NCI-H1930 (cell line): ENCODE data around the gene FRRS1.

Experiments
- DNase-seq, 2 experiments: peaks; one replicate each; lab custom pipeline; 2025; lab: John Stamatoyannopoulos, UW

The FRRS1 gene

DNA sequence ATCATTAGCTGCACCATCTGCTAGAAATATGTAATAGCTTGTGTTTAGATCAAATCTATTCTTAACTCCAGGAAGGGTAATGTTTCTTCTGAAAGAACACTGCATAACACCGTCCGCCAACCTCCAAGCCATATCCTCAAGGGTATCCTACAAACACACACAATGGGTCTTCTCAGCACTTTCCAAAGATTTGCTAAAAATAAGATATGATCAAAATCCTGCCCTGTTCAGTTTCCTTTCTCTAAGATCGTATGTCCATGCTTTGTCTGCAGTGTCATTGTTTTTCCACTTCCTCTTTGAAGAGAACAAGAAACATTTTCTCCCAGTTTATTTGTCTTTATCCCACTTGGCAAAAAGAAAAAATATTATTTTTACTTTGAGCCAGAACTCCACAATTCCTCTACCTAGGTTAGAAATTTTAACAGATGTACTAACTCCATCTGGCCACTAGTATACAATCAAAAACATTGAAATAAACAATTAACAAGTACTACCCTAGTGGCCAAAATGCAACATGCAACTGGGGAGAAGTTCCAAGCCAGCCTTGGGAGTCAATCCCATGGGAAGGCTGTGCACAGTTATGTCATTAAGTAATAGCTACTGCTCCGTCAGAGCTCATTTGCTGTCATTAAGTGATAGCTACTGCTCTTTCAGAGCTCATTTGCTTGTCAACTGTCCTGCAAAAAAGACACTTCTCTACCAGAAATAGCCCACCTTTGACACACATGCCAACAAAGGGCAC lies 37.8 kb downstream of the FRRS1 start:
- no peak for DNase-seq

DNA sequence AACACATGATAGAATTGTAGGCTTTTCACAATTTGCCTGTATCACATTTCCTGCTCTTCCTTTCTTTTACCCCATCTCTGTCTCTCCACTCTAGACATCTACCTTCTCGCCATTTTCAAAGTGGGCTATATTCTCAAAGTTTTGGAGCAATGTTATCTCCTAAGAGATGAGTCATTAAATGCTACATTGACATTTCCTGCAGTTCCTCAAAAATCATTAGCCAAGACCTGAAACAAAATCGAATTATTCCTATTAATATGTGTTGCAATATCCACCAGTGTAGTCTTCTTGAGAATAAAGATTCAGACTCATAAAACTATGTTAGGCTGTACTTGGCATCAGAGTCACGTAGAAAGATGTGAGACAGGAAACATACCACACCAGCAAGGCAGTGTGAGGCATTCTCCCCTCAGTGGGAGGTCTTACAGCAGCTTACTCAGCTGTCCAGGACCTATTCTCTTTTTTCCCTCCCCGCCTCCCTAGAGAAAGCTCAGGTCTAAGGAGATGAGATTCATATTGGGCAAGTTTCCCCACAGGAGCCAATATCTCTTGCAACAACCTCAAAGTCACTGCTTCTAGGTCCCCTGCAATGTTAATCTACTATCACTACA lies 38.8 kb downstream of the FRRS1 start:
- DNase-seq = no peak

GRCh38 chr1:99726818-99727217 lies 39.6 kb downstream of the FRRS1 start:
- no peak for DNase-seq

DNA sequence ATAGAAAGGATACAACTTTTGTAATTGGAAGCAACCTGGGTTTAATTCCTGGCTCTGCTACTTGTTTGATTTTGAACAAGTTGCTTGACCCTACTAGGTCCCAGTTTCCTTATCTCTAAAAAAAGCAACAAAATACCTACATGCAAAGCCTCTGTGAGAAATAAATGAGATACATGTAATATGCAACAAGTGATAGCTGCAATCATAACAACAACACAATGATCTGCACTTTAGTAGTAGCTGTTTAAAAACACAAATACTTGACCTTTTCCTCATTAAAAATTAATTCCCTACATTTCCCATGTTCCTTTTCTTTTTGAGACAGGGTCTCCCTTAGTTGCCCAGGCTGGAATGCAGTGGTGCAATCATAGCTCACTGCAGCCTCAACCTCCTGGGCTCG lies 40.0 kb downstream of the FRRS1 start:
- DNase-seq = no peak

- DNase-seq = no peak
Observed at GRCh38 chr1:99725996-99726395, 40.4 kb downstream of the FRRS1 start.

DNA sequence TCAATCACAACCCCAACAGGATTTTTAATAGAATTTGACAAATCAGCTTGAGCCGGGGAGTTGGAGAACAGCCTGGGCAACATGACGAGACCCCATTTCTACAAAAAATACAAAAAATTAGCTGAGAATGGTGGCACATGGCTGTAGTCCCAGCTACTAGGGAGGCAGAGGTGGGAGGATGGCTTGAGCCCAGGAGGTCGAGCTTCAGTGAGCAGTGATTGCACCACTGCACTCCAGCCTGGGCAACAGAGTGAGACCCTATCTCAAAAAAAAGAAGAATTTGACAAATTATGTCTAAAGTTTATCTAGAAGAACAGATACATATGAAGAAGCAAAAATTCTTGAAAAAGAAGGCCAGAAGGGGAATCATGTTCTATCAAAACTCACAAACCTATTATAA lies 43.2 kb downstream of the FRRS1 start:
- no peak for DNase-seq

DNA sequence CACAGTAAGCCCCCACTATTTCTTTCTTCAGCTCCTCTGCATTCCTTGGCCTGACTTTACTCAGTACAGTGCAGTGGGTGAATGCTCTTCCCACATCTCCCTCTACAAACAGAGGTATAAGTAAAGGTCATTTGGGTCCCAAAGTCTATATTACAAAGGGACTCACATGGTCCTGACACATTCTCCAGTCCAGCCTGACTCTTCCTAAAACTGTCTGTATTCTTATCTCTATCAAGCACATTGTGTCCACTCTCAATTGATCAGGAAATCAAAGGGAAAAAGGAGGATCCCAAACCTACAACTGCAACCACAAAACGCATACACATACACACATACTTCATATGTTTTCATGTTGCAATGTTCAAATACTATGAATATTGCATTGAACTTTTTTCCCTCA lies 49.4 kb downstream of the FRRS1 start:
- no peak for DNase-seq

GRCh38 chr1:99713006-99713405 lies 53.4 kb downstream of the FRRS1 start:
- no peak for DNase-seq

DNA sequence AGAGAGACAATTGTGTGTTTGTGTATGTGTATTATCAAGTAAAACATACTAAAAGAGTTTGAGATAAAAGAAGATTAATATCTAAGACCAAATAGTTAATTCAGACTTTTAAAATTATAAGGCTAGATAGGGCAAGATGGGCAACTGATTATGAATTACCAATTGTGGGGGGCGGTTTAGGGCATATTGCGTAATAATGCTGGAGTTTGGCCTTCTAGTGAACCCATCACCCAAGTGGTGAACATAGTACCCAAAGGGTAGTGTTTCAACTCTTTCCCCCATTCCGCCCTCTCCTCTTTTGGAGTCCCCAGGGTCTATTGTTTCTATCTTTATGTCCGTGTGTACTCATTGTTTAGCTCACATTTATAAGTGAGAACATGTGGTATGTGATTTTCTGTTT lies 55.4 kb downstream of the FRRS1 start:
- no peak for DNase-seq

GRCh38 chr1:99707535-99708142 lies 58.8 kb downstream of the FRRS1 start:
- peak; percentile 19 to 64 for DNase-seq

GRCh38 chr1:99705385-99705784 lies 61.0 kb downstream of the FRRS1 start:
- no peak for DNase-seq

DNA sequence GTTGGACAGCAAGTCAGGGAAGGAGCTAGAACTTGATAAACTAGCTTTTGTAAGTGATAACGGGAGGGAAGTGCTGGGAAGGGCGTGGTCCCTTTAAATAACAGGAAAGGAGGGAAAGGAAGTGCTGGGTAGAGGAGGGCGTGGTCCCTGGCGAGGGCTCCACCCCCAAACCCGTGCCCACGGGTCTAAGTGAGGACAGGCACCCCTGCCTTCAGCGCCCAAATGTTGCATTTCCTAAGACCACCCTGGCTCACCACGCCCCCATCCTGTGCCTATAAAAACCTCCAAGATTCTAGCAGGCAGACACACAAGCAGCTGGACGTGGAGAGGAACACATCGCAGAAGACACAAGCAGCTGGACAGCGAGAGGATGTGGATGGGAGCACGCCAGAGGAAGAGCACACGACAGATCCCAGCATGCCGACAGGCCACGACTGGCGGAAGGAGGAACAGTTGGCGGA lies 62.0 kb downstream of the FRRS1 start:
- no peak for DNase-seq

- no peak for DNase-seq
Observed at GRCh38 chr1:99702221-99702620, 64.2 kb downstream of the FRRS1 start.

DNA sequence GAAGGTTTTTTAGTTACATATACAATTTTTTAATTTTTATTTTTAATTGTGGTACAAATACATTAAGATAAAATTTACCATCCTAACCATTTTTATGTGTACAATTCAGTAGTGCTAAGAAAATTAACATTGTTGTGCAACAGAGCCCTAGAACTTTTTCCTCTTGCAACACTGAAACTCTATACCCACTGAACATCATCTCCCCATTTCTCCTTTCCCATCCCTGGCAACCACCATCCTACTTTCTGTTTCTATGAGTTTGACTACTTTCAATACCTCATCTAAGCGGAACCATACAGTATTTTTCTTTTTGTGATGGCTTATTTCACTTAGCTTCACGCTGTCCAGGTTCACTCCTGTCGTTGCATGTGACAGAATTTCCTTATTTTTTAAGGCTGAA lies 66.4 kb downstream of the FRRS1 start:
- DNase-seq = no peak

- no peak for DNase-seq
Observed at GRCh38 chr1:99697580-99697979, 68.9 kb downstream of the FRRS1 start.

DNA sequence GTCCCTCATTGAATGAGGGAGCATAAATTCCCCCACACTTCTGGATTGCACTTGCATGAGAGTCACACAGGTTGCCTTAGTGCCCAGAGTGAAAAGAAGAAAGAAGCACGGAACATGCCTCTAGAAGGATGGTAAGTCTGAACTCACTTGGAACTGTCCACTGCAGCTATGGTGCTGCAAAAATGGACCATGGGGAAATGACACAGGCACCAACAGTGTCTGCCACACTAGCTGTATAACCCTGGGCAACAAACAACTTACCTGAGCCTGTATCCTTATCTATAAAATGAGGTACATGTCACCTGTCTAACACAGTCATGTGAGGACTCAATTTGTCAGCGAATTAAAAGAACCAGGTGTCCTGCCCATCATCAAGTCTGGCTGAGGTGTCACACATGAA lies 69.8 kb downstream of the FRRS1 start:
- DNase-seq = no peak

DNA sequence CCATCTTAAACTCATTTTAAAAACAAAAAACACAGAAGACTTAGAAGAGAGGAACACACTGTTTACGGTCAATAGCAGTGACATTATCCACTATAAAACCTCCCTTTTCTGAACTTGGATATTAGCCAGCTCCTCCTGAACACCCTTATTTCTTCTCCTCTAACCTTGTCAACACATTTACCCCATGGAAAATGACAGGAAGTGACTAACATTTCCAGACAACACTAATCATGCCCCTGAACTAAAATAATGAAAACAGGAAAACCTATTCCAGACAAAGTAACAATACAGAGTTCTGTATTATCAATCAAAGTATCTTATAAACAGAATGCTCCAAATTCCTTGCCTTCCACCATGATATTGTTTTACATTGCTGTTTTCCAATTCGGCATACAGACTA lies 75.3 kb downstream of the FRRS1 start:
- no peak for DNase-seq

DNA sequence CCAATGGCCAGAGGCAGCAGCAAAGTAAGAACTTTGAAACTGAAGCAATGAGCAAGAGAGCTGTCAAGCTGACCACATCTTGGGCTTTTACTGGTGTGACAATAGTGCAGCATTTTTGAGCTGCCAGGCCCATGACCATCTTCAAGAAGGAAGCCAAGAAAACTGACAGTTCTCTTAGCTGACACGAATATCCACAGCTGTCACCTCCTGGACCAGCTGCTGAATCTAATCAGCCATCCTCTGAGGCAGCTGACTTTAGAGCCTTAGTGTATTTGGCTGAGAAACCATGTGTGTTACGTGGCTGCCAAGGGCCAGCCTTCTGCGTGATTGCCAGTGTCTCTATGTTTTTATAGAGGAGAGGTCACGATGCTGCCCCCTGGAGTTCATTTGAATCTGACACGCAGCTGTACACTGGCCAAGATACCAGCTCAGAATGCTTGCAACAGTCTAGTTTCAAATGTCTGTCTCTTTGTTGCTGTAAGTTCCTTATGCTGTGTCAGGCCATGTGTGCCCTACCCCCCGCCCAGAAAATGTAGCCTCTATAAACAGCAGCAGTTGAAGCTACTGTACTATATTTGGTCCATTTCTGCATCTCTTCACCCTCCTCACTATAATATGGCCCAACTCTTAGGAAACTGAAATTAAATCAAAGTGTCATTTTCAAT lies 80.8 kb downstream of the FRRS1 start:
- DNase-seq = peak in 1 of 2 experiments; percentile 27

DNA sequence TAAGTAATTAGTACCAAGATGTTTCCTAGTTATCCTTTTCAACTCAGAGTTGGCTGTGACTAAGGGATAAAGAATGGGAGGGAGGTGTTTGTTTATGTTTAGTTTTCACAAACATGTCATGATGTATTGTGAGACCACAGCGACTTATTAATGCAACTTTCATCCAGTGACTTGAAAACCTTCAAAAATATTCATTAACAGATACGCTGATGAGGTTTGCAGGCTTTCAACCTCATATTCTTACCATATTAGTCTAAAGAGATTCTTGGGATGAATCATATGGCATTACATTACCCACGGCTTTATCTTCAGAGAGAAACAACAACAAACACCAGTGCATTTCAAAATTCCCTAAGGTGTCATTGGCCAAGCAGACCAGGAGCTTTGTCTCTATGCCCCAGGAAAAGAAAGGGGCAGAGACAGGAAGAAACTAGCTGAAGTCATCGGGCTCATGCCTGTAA lies 84.1 kb downstream of the FRRS1 start:
- no peak for DNase-seq

- DNase-seq = no peak
Observed at GRCh38 chr1:99681583-99681982, 84.9 kb downstream of the FRRS1 start.

DNA sequence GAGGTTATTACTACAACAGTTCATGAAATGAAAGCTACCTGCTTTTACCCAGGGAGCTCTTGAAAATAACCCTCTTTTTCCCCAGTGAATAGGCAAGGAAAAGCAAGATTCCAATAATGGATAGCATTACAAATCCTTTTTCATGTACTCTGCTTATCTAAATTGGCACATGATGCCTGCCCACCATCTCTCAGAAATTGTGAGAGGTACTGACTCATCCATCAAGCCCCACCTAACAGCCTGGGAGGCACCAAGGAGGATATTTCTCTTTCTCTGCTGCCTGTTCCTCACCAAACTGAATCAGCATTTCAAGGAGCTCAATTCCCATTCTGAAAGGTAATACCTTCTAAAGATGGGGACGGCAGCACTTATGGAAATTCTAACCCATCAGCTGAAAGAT lies 86.2 kb downstream of the FRRS1 start:
- no peak for DNase-seq

GRCh38 chr1:99677416-99677815 lies 89.0 kb downstream of the FRRS1 start:
- no peak for DNase-seq

DNA sequence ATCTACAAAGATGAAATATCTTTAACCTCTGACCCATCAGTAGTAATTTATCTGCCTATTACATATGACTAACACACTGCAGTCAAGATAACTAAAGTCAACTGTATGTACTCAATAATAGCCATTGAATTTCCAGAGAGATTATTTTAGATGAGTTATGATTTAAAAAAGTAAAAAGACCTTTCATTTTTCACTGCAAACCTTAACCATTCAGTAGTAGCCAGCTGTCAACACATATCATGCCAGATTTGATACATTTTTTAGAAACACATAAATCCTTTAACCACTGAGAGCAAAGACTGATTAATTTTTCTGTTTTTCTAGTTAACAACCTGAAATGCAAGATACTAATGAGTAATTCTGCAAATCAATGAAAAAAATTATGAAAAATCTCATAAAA lies 89.6 kb downstream of the FRRS1 start:
- no peak for DNase-seq
